Keratinocyte (primary cell): Measurements from ENCODE around the gene TENM4. TPM values are rescaled to one million over a fixed set of nuclear protein-coding genes. Genes with fewer than 3 reads are reported as not detected.

Source experiments
- DNase-seq: peaks from one replicate; pipeline ENCODE4 v3.0.0-alpha.2; 2011; ENCODE audit warnings: low read depth, missing footprints, low spot score
- FAIRE-seq: peaks from 2 replicates; lab custom pipeline; 2011; peaks lifted over from hg19 to GRCh38; lab: Jason Lieb, UNC
- H2AFZ ChIP-seq: 2 replicates; pipeline ENCODE4 v1.6.0; 2012; ENCODE audit warnings: low read length, control low read depth, inconsistent platforms; ENCODE audit not compliant: control insufficient read depth
- H3K27ac ChIP-seq: 2 replicates; pipeline ENCODE4 v1.5.1; 2011; ENCODE audit warnings: low read length; ENCODE audit not compliant: control insufficient read depth, insufficient read depth
- H3K27me3 ChIP-seq: 3 replicates; pipeline ENCODE4 v1.6.0; 2011; ENCODE audit warnings: low read length; ENCODE audit not compliant: control insufficient read depth, insufficient read depth; ENCODE audit errors: extremely low read depth
- H3K36me3 ChIP-seq, 2 experiments: 2 replicates in 1 of 2; 3 replicates in 1 of 2; pipeline ENCODE4 v1.5.1; 2011; ENCODE audit warnings: low read length in 2 of 2, mild to moderate bottlenecking in 1 of 2; ENCODE audit not compliant: control insufficient read depth in 2 of 2, insufficient read depth in 2 of 2; ENCODE audit errors: extremely low read depth in 1 of 2
- H3K4me1 ChIP-seq: 3 replicates; pipeline ENCODE4 v1.5.1; 2011; ENCODE audit warnings: low read length; ENCODE audit not compliant: control insufficient read depth, insufficient read depth; ENCODE audit errors: extremely low read depth
- H3K4me2 ChIP-seq: 3 replicates; pipeline ENCODE4 v1.6.0; 2011; ENCODE audit warnings: low read depth, low read length; ENCODE audit not compliant: control insufficient read depth, insufficient read depth; ENCODE audit errors: extremely low read depth
- H3K4me3 ChIP-seq, 3 experiments: fragments of 200-600 bp in 1 of 3; sonication (generic) in 1 of 3; 2 replicates in 2 of 3; 3 replicates in 1 of 3; pipeline ENCODE4 v1.5.1; 2011 to 2016; ENCODE audit warnings: low read length in 3 of 3, mild to moderate bottlenecking in 3 of 3, control low read depth in 2 of 3, inconsistent platforms in 1 of 3, low read depth in 1 of 3, mixed read lengths in 1 of 3, mixed run types in 1 of 3, moderate library complexity in 1 of 3; ENCODE audit not compliant: control insufficient read depth in 2 of 3, insufficient read depth in 2 of 3; ENCODE audit errors: extremely low read depth in 1 of 3
- H3K79me2 ChIP-seq: 2 replicates; pipeline ENCODE4 v1.6.0; 2012; ENCODE audit warnings: low read length; ENCODE audit not compliant: control insufficient read depth, insufficient read depth
- H3K9ac ChIP-seq: 3 replicates; pipeline ENCODE4 v1.6.0; 2011; ENCODE audit warnings: low read length; ENCODE audit not compliant: control insufficient read depth, insufficient read depth; ENCODE audit errors: extremely low read depth
- H3K9me1 ChIP-seq: 3 replicates; pipeline ENCODE4 v1.6.0; 2011; ENCODE audit warnings: low read length; ENCODE audit not compliant: control insufficient read depth, insufficient read depth; ENCODE audit errors: extremely low read depth
- H3K9me3 ChIP-seq: 2 replicates; pipeline ENCODE4 v1.5.1; 2012; ENCODE audit warnings: low read depth, low read length; ENCODE audit not compliant: control insufficient read depth
- H4K20me1 ChIP-seq: 3 replicates; pipeline ENCODE4 v1.6.0; 2011; ENCODE audit warnings: low read length; ENCODE audit not compliant: control insufficient read depth, insufficient read depth; ENCODE audit errors: extremely low read depth
- EZH2 ChIP-seq: IDR thresholded peaks from one replicate; pipeline ENCODE4 v1.6.1; 2012; ENCODE audit warnings: inconsistent platforms, mild to moderate bottlenecking, low read length, moderate library complexity
- dilution Hi-C: fragments of 300-500 bp; cut with MboI; formaldehyde crosslinking; loops from one replicate; pipeline ENCODE4 v1.7.0; 2020; ENCODE audit warnings: low sequenced_read_pairs; ENCODE audit not compliant: extremely low pct_ligation_motif_present
- polyA plus RNA-seq, 5 experiments: library from polyadenylated mRNA; depleted of rRNA in 3 of 5; stranded (reverse) in 3 of 5; stranded (forward) in 1 of 5; unstranded in 1 of 5; fragments of >200 nt; gene quantifications; 1 replicate in 1 of 5; 2 replicates in 3 of 5; 3 replicates in 1 of 5; pipeline versions ENCODE4 v1.2.1 to v1.2.3, GENCODE V29; 2011 to 2012; ENCODE audit warnings: missing spikeins in 2 of 5, low read depth in 1 of 5, low replicate concordance in 1 of 5
- TF ChIP-seq, protein P1 (sequence below), 3 experiments: IDR thresholded peaks in 1 of 3; conservative IDR thresholded peaks in 1 of 3; optimal IDR thresholded peaks in 1 of 3; 2 replicates in 2 of 3; 3 replicates in 1 of 3; pipeline versions ENCODE3 to v1.5.1; 2011; ENCODE audit warnings: low read length in 3 of 3, mild to moderate bottlenecking in 3 of 3, moderate library complexity in 2 of 3, control low read depth in 1 of 3, inconsistent platforms in 1 of 3; ENCODE audit not compliant: insufficient read depth in 2 of 3; ENCODE audit errors: extremely low read depth in 1 of 3

TENM4 gene
- polyA plus RNA-seq, 1 donor (not counting 4 experiments of a cell fraction or from before 2014, with no cell fraction given) = 3.5 TPM

DNA sequence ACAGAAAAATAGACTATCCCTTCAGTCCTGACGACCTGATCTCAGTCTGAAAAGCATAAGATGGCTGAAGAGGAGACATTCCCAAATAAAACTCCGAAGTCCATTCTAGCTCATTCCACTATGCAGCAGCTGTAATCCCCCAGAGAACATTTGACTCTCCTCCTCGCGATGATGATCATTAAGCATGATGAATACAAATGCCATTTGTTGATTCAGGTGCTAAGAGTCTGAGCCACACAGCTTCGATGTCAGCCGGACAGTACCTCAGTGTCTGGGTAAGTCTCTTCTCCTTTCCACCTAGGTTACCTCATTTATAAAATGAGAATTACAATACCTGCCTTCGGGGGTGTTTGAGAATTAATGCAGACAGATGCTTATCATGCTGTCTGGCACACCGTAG is 94.8 kb downstream of the TENM4 start:
- Histone ChIP-seq H2AFZ (no peak overlapping the region), H3K36me3 (no peaks in the 10 kb centered on the region), H3K4me2 (no peak overlapping the region), H4K20me1 (no peaks in the 10 kb centered on the region), H3K9me1 (no peaks in the 10 kb centered on the region), H3K9ac (no peak overlapping the region), H3K4me1 (no peaks in the 10 kb centered on the region), H3K4me3 (no peak overlapping the region), H3K27ac (no peak overlapping the region), H3K79me2 (no peaks in the 10 kb centered on the region), H3K9me3 (no peaks in the 10 kb centered on the region), H3K27me3 (no peaks in the 10 kb centered on the region)
- dilution Hi-C loops = no loop called here
- FAIRE-seq = no peak
- DNase-seq = no peak
- TF ChIP-seq, protein P1, sequence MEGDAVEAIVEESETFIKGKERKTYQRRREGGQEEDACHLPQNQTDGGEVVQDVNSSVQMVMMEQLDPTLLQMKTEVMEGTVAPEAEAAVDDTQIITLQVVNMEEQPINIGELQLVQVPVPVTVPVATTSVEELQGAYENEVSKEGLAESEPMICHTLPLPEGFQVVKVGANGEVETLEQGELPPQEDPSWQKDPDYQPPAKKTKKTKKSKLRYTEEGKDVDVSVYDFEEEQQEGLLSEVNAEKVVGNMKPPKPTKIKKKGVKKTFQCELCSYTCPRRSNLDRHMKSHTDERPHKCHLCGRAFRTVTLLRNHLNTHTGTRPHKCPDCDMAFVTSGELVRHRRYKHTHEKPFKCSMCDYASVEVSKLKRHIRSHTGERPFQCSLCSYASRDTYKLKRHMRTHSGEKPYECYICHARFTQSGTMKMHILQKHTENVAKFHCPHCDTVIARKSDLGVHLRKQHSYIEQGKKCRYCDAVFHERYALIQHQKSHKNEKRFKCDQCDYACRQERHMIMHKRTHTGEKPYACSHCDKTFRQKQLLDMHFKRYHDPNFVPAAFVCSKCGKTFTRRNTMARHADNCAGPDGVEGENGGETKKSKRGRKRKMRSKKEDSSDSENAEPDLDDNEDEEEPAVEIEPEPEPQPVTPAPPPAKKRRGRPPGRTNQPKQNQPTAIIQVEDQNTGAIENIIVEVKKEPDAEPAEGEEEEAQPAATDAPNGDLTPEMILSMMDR (optimal IDR thresholded peaks at IDR 0.05 in 1 of 3, IDR thresholded peaks at IDR 0.05 in 1 of 3, conservative IDR thresholded peaks at IDR 0.05 in 1 of 3; ENCODE audit: extremely low read depth in 1 of 3, insufficient read depth in 2 of 3, low read length in 3 of 3) = no peak
- no peak for TF ChIP-seq EZH2

- no peaks in the 10 kb centered on the region for H3K36me3 ChIP-seq
- no peaks in the 10 kb centered on the region for H3K27me3 ChIP-seq
- H3K4me1 ChIP-seq = no peaks in the 10 kb centered on the region
- DNase-seq (no peak), FAIRE-seq (no peak)
- H4K20me1 ChIP-seq = no peaks in the 10 kb centered on the region
- H3K4me2 ChIP-seq = no peak overlapping the region
- H3K9me1 ChIP-seq = no peaks in the 10 kb centered on the region
- dilution Hi-C loops = no loop called here
- H3K27ac ChIP-seq = no peak overlapping the region
- no peaks in the 10 kb centered on the region for H3K79me2 ChIP-seq
- no peak overlapping the region for H2AFZ ChIP-seq
- H3K9me3 ChIP-seq = no peaks in the 10 kb centered on the region
- TF ChIP-seq EZH2 = no peak
- TF ChIP-seq, protein P1 (optimal IDR thresholded peaks at IDR 0.05 in 1 of 3, IDR thresholded peaks at IDR 0.05 in 1 of 3, conservative IDR thresholded peaks at IDR 0.05 in 1 of 3; ENCODE audit: extremely low read depth in 1 of 3, insufficient read depth in 2 of 3, low read length in 3 of 3) = no peak
- no peak overlapping the region for H3K9ac ChIP-seq
- no peak overlapping the region for H3K4me3 ChIP-seq
Measured at GRCh38 chr11:79344753-79345294, 96.0 kb downstream of the TENM4 start.
